Stimulated activated CD4-positive, alpha-beta T cell treated with anti-CD3 and anti-CD28 coated beads, Interleukin-15, amount 100 ng/mL, for 24 hours (primary cell): ENCODE results near the gene DAB2.
"Not testable (repeated sequence)": the region's sequence is repeated elsewhere in the genome, so short reads cannot be mapped to it uniquely, and the experiment has no call there.

Experiments used
- DNase-seq: peaks from one replicate; pipeline ENCODE4 v3.0.0-alpha.2; 2020

DAB2 gene

DNA sequence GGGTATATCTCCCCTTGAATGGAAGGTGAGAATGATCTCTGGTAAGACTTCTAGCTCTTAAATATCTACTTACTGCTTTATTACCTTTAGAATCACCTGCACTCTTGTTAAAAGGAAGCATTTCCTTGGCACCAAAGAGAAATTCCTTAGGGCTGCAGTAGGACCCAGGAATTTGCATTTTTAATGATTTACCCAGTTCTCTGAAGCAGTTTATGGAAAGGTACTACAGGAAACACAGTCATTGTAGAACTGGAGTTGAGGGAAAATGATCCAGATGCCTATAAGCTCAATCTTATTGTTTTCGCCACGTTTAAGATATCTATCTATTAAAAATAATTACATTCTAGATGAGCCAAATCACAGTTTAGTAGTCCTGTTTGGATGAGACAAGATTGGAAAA is 51.0 kb downstream of the DAB2 start:
- DNase-seq, result no peak

DNA sequence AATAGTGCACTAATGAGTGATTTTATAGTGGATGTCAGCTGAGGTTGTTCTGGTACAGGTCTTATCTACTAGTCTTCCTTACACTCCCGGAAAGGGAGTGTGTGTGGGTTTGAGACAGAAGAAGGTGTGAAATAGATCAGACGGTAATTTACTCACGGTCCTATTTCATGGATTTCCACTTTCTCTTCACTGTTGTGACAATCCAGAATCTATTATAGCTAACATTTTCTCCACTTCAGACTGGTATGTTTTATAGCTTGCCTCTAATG is 53.5 kb downstream of the DAB2 start:
- DNase-seq, result no peak

DNA sequence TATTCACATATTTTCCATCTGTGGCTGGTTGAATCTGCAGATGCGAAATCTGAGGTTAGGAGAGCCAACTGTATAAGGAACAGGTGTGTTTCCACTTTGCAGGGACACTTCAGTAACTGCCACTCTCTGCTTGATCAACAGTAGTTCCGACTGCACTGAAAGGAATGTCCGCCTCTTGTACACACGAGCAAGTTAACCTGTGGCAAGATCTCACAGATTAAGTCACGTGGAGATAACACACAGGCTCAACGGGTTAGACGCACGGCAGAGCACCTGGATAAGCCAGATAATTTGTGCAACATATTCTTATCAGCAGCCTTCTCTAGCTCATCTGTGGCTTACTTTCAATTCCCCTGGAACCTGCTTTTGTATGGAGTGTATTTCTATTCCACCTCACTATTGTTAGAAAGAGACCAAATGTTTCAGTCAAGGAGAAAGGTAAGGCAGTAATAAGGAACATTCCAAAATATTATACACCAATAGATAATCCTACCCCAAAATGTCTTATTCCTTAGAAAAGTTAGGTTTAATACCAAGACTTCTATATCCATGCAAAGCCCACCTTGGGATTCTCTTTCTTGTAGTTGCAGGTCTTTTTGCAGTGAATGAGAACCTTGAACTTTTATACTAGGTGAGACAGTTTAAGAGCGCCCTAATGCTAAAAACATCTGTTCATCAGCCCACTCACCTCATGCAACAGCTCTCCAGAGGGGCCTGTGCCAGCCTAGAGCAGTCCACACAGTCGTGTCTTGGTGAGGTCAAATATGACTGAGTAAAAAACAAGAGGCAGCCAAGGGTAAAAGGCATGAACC is 54.0 kb downstream of the DAB2 start:
- DNase-seq, result no peak

DNA sequence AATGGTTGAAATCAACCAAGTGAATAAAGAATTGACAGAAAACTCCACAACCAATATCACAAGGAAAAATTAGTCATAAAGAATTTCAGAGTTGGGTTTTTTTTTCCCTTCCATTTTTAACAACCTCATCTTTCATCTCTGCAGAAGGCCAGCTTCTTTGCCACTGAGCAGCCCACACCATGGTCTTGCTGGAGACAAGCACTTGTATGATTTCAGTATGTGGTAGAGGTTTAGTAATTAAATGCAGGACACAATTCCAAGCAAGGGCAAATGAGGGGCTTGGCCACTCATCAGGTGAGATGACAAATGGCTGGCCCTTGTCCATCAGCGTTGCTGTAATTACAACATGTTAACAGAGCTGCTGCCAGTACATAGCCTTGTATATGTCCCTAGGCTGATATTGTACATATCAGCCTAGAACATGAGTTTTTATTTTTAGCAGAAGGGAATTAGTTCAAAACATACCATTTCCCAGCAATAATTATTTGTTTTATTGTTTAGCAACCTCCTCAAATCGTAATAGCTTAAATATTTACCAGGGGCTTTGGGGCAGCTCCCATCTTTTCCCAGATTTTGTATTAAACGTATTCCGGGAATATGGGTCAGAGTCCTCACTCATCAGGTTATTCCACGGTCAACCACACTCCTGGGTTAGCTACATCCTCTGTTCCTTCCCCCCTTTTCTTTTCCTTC is 55.5 kb downstream of the DAB2 start:
- no peak for DNase-seq

DNA sequence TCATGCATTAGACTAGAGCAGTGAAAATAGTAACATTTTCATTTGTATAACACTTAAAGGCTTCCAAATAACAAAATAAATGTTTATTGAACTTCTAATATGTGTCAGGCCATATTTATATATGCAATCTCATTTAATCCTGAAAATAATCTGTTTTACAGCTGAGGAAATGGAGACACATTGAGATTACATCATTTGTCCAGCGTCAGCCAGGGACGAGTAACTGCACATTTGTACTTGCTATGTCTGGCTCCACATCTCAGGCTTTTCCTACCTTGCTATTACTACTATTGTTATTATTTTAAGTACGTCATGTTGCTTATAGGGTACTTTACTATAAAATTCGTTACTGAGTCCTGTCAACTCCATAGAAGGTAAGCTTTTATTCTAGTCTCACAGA is 56.7 kb downstream of the DAB2 start:
- no peak for DNase-seq

DNA sequence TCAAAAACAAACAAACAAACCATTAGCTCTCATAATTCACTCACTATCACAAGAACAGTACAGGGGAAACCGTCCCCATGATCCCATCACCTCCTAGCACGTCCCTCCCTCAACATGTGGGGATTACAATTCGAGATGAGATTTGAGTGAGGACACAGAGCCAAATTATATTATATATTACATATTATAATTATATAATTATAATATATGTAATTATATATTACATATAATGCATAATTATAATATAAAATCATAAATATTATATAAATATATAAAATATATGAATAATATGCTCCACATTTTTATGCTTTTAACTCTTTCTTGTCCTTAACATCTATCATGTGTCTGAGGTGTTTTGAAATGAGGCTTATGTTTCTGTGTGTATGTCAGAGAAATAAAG is 57.1 kb downstream of the DAB2 start:
- no peak for DNase-seq

DNA sequence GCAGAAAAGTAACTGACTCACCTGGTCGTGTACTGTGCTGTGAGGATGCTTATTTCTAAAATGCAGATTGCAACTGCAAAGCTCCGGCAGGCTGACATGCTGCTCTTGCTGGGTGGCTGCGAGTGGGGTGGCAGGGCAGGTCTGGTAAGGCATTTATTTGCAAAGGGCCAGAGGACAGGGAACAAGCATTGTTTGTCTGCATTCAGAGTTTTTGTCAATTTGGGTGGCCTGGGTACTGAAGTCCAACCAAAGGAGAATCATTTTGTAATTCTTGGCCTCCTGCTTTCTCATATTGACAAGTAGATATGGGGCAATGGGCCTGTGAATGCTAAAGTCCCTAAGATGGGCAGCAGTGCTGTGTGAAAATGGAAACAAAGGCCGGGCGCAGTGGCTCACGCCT is 60.4 kb downstream of the DAB2 start, which contains the start of gene C9:
TSS of gene C9 (minus strand) at position 129 of the 400 bp plus-strand sequence. CDS start at position 98, 31 bp downstream.
- DNase-seq, result no peak

DNA sequence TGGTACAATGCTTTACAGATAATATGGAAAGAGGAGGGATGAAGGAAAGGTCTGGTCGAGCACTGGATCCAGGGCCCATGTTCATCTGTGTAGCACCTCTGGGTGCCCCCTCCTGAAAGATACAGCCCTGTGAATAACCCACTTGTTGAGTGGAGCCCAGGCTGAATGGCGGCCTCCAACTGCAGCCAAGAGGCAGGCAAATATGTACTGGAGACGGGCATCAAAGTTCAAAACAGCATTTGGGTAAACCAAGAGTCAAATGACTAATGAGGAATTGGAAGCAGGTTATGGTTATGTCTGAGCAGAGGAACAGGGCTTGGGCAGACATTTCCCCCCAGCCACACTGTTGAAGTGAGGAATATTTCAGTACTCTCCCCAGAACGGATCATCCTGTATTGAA is 61.6 kb downstream of the DAB2 start:
- DNase-seq, result no peak

DNA sequence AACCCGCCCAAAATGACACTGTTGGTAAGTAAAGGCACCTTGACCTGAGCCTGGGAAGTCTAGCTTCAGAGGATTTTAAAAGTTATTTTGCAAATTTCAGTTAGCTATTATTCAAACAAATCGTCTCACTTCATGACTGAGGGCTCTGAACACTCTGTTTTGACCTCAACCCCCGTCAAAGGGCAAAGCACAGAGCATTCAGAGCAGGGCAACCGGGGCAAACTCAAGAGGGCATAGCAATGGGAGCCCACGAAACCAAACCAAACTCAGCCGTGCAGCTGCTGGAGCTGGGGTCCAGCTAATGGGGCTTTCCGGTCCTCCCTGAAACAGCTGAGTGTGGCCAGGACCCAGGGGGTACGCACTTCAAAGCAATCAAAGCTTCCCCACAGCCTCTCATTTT is 62.1 kb downstream of the DAB2 start:
- DNase-seq, result no peak

DNA sequence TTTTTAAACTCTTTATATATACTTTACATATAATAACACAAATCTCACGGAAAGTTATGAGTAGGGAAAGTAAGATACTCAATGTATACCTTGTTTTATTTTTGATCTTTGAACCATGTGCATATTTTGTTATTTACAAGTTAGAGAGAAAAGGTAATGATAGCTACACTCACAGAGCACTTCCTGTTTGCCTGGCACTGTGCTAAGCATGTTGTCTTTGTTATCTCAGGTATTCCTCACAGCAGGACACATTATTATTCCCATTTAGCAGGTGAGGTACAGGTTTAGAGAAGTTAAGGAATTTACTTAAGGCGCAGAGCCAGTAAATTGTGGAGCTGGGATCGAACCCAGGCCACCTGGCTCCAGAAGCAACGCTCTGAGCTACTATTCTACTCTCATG is 63.5 kb downstream of the DAB2 start:
- no peak for DNase-seq

DNA sequence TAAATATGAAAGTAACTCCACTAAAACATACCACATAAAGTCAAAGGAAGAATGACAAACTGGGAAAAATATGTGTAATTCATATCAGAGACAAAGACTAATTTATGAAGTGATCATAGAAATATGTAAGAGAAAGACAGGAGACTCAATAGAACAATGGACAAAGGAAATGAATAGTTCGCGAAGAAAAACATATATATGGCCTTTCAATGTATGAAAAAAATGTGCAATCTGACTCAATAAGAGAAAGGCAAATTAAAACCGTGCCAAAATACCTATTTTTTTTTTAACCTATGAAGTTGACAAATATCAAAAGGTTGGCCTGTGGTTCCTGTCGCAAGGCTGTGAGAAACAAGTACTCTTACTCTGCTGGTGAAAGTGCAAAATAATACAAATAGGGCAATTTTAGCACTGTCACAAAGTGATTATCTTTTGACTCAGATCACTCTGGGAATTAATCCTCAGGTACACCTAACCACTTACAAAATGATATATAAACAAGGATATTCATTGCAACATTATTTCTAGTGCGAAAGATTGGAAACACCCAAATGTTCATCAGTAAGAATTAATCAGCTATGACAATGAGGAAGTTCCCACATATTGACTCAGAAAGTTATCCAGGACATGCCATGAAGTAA is 64.2 kb downstream of the DAB2 start:
- no peak for DNase-seq

DNA sequence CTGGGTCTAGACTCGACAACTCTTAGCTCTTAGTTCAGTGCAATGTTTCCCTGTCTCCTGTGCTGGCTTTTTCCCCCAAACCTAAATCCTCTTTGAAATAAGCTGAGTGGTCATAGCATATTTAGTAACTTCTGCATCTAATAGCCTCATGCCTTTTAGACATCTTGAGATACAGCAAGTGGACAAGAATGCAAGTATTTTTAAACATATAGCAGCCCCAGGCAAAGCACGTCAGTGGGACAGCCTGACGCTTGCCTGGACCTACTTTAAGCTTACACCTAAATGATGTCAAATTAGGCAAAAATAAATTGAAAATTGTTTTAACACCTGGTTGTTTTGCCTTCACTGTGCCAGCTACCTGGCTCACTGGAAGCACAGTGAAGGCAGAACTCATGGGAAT is 68.5 kb downstream of the DAB2 start:
- no peak for DNase-seq

DNA sequence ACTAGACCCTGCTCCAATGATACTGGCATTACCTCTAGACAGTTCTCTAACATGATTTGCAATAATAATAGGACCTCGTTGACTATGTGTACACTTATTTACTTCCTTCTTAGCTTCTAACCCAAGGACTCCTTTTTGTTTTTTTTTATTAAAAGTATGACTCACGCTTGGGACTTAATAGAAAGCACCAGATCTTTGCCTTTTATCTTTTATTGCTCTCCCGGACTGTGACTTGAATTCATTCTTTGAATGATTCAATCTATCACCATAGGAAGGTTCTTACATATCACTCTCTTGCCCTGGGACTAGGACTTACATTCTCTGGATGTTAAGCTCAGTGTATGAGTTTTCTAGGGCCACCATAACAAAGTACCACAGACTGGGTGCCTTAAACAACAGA is 69.5 kb downstream of the DAB2 start:
- no peak for DNase-seq

DNA sequence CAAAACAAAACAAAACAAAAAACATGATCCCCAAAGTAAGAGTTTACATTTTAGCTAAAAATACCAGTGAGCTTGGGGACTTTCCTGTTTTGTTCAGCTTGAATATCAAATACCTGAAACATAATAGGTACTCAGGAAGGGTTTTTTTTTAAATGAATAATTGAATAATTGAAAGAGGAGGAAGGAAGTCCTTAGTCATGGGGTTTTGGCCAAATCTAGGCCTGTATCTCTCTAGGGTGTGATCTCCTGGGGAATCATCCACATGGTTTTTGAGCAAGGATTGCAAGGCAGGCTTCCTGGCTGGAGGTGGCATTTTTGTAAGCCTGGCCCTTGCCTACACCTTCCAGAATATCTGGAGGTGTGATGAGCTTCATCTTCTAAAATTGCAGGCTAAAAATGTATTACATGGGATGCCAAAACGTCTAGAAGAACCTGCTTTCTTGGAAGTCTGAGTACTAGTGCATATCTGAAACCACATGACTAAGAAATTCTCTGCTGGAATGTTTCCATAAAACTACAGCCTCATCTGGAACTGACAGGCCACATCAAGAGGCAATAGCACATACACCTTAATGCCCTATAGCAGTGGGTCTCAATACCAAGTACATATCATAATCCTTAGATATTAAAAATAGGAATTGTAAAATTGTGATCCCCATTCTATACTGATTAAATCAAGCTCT is 70.9 kb downstream of the DAB2 start:
- no peak for DNase-seq

DNA sequence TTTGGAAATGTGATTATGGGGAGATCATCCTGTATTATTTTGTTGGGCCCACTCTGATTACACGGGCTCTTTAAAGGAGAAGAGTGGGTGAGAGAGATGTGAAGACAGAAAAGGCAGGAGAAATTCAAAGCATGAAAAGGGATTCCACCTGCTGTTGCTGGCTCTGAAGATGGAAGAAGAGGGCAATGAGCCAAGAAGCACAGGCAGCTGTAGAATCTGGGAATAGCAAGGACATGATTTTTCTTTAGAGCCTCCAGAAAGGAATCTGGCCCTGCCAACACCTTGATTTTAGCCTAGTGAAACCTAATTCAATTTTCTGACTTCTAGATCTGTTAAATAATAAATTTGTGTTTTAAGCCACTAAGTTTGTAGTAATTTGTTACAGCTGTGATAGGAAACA is 71.8 kb downstream of the DAB2 start:
- DNase-seq, result no peak

DNA sequence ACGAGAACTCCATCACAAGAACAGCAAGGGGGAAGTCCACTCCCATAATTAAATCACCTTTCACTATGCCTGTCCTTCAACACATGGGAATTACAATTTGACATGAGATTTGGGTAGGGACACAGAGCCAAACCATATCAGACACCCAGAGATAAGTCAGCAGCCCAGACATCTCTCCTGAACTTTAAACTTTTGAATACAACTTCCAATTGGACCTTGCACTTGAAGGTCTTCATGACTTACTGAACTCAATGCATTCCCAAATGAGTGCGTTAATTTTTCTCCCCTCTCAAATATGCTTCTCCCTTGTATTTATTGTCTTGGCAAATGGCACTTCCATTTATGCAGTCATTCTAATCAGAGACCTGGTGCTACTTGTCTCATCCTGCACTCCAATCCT is 72.6 kb downstream of the DAB2 start:
- no peak for DNase-seq

DNA sequence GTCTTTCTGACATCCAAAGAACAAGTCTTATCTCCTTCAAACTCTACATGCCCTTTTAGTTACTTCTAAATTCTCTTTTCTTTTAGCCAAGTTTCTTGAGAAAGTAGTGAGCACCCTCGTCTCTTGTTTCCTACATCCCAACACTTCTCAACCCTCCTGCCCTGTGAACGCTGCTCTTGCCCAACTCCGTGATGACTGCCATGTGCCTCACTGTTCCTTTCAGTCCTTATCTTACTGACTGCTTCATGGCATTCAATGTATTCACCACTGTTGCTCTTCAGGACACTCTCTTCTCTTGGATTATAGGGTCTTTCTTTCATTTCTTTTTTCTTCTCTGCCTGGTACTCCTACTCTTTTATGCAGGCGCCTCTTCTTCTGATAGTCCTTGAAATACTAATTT is 75.3 kb downstream of the DAB2 start:
- no peak for DNase-seq

DNA sequence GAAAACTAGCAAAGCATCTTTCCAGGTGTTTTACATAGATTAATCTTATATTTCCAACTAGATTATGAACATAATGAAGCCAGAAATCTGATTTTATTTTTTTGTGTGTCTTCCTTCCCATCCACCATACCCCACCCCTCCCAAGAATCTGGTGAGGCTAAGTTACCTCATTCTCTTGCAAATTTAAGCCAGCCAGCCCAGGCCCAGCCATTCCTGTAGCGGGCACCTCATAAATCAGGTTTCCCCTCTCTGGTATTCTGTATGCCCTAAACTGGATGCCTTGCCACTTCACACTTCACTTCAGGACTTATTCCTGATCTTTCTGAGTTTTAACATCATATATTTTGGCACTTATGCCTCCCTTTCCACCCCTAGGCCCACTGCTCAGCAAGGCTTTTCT is 82.3 kb downstream of the DAB2 start:
- no peak for DNase-seq

DNA sequence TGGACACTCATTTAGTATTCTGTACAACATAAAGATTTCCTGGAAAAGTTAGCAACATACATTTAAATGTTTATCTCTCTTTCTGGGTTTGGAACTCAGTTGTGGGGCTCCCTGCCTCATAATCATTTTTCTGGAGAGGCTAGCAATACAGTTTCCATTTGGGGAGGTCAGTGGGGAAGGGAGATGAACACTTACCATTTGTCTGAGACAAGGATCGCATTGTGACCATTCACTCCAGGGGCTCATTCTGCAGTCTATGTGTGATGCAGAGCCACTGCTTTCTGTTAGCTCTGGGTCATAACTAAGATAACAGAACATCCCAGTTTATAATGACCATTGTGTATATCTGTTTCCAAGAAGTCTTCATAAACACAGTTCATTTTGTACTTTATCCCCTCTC is 82.9 kb downstream of the DAB2 start:
- no peak for DNase-seq

DNA sequence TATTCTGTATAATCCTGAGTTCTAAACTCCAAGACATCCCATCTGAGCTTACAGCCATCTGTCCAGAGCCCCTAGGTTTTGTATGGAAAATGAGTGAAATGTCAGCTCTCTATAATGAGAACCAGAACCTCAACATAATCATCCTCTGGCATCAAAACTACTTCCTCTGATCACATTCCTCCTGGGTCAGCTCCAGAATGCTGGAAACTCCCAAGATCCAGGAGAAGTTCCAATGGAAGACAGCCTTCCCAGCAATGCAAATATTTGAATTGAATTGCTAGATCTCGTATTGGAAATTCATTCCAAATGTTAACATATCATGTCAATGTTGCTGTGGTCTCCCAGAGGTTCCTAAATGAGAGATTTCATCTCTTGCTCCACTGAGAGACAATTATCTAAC is 84.3 kb downstream of the DAB2 start:
- DNase-seq, result no peak

DNA sequence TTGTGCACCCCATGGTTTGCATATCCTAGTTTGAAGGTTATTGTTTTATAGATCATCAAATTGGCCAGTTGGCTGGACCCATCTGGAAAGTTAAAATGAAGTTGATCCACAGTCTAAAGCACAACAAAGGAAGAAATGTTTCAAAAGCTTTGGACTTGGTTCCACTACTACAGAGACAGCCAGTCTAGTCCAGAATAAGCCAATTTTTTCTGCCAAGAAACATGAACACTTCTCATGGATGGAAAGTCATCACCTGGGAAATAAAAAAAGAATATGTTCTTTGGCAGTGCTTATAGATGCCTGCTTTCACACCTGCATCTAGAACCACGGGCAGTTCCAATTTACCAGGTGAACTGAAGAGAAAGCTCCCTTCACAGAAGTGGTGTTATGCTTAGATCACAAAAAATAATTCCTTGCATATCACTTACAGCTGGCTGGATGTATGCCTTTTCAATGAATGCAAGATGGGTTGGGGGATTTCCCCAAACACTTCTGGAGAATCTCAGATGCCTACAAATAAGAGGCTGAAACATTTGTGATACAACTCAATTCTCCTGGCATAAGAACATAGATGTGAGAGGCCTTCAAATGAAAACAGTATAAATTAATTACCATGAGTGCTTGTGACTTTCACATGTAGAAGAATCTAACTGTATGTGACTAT is 87.4 kb downstream of the DAB2 start:
- DNase-seq, result no peak

DNA sequence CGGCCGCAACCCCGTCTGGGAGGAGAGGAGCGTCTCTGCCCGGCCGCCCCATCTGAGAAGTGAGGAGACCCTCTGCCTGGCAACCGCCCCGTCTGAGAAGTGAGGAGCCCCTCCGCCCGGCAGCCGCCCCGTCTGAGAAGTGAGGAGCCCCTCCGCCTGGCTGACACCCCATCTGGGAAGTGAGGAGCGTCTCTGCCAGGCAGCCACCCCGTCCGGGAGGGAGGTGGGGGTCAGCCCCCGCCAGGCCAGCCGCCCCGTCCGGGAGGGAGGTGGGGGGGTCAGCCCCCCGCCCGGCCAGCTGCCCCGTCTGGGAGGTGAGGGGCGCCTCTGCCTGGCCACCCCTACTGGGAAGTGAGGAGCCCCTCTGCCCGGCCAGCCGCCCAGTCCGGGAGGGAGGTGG is 90.5 kb downstream of the DAB2 start:
- DNase-seq, result not testable (repeated sequence)

DNA sequence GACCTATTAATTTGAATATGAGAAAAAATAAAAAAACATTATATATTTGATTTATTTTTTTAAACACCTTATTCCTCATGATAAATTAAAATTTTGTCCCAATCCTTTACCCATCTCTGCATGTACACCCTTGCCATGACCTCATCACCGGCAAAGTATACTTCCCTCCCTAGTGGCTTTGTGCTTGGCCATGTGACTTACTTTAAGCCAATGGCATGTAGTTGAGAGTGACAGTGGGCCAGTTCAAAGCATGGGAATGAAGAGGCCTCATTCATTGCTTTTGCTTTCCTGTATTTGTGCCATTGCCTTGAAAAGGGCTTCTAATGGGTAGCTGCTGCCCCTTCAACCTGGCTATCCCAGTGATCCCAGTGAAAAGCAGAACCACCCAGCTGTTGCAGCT is 91.7 kb downstream of the DAB2 start:
- DNase-seq, result no peak
